Esophagus (tissue), 2 donors: ENCODE results near the gene SYK. TPM values are rescaled to one million over a fixed set of nuclear protein-coding genes. Genes with fewer than 3 reads are reported as not detected.

Experiments
- H3K27ac ChIP-seq, 2 donors: one replicate each; pipeline ENCODE4 v1.5.1; 2013; ENCODE audit warnings: low read depth in 2 of 2, mild to moderate bottlenecking in 2 of 2, inconsistent platforms in 1 of 2, low read length in 1 of 2, moderate library complexity in 1 of 2
- H3K27me3 ChIP-seq, 2 donors: one replicate each; pipeline ENCODE4 v1.6.1; 2013; ENCODE audit warnings: low read length in 2 of 2, control low read depth in 1 of 2, mild to moderate bottlenecking in 1 of 2; ENCODE audit not compliant: insufficient read depth in 2 of 2, control insufficient read depth in 1 of 2
- H3K36me3 ChIP-seq, 2 donors: one replicate each; pipeline ENCODE4 v1.6.1; 2013; ENCODE audit warnings: low read length in 1 of 2; ENCODE audit not compliant: control insufficient read depth in 2 of 2, insufficient read depth in 2 of 2
- H3K4me1 ChIP-seq, 2 donors: one replicate each; pipeline ENCODE4 v1.6.1; 2013; ENCODE audit warnings: low read length in 1 of 2; ENCODE audit not compliant: control insufficient read depth in 2 of 2, insufficient read depth in 2 of 2
- H3K4me3 ChIP-seq, 2 donors: one replicate each; pipeline ENCODE4 v1.5.1; 2013; ENCODE audit warnings: low read length in 2 of 2, mild to moderate bottlenecking in 2 of 2, low read depth in 1 of 2, moderate library complexity in 1 of 2
- H3K9me3 ChIP-seq, 2 donors: one replicate each; pipeline ENCODE4 v1.6.1; 2013; ENCODE audit warnings: mild to moderate bottlenecking in 2 of 2, low read depth in 1 of 2, low read length in 1 of 2, moderate library complexity in 1 of 2; ENCODE audit not compliant: control insufficient read depth in 2 of 2, insufficient read depth in 1 of 2
- WGBS, 2 donors: extraction: QIAGEN DNeasy Blood & Tissue Kit; methylation state at CpG; one replicate each; pipeline ENCODE4 v1.1.7; 2013; 5-methylcytosine and 5-hydroxymethylcytosine counted together
- polyA plus RNA-seq, 2 donors: library from polyadenylated mRNA; stranded (reverse); fragments of 200-250 nt; gene quantifications; one replicate each; pipeline ENCODE4 v1.2.3, GENCODE V29; 2013
- donor health status: healthy with polysubstance abuse.
- donor health status: Bipolar disorder and iron deficiency.

SYK gene
- polyA plus RNA-seq, 2 donors, result 12.0 to 16.5 TPM

DNA sequence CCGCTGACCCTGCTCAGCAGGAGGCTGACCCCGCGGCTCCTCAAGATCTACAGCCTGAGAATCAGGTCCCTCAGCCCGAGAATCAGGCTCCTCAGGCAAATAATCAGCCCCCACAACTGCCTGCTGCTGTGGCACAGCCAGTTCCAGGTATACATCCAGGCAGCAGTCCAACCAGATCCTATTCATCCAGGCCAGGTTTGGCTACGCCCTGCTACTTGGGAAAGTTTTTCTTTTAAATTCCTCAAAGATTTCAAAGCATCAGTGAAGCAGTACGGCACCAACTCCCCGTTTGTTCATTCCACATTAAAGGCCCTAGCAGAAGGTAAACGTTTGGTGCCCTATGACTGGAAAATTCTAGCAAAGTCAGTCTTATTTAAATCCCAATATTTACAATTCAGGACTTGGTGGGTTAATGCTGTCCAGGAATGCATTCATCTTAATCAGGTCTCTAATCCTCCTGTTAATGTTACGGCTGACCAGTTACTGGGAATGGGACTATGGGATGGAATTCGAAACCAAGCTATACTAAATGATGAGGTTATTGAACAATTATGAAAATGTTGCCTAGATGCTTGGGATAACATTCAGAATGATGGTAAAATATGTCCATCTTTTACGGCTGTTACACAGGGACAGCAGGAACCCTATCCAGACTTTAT lies 102.3 kb downstream of the SYK start:
- no peak overlapping the region for H3K27ac ChIP-seq
- peaks cover 0 to 17% of the 10 kb centered on the region in 2 donors for H3K4me1 ChIP-seq
- 39 to 56% methylated on average over 11 of the region's 11 CpGs for WGBS, 2 donors
- no peaks in the 10 kb centered on the region for H3K36me3 ChIP-seq
- no peak overlapping the region for H3K4me3 ChIP-seq
- H3K27me3 ChIP-seq, result no peaks in the 10 kb centered on the region
- no peaks in the 10 kb centered on the region for H3K9me3 ChIP-seq

DNA sequence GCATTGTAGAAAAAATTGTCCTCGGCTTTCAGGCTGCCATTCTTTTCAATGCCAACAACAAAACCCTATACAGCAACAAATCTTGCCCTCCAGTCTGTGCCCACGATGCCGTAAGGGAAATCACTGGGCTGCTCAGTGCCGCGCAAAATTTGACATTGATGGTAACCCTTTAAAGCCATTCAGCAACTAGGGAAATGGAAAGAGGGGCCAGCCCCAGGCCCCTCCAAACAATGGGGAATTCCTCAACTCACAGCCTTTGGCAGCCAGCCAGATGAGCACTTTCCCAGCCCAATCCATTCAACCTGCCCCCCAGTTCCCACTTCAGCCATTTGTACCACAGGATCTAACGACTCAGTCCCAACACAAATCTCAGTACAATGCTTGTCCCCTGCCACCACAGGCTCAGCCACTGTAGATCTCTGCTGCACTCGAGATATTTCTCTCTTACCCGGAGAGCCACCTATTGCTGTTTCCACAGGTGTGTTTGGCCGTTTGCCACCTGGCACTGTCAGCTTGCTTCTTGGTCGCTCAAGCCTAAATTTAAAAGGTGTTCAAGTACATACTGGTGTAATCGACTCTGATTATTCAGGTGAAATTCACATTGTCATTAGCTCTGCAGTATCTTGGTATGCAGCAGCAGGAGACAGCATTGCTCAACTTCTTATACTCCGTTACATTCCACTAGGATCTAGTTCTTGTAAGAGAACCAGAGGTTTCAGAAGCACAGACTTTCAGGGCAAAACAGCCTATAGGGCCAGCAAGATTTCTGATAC lies 103.3 kb downstream of the SYK start:
- no peak overlapping the region for H3K27ac ChIP-seq
- H3K36me3 ChIP-seq, result no peaks in the 10 kb centered on the region
- no peaks in the 10 kb centered on the region for H3K9me3 ChIP-seq
- H3K4me3 ChIP-seq, result no peak overlapping the region
- WGBS, 2 donors, result 43 to 48% methylated on average over 12 of the region's 12 CpGs
- H3K27me3 ChIP-seq, result no peaks in the 10 kb centered on the region
- H3K4me1 ChIP-seq, result peaks cover 0 to 17% of the 10 kb centered on the region in 2 donors

DNA sequence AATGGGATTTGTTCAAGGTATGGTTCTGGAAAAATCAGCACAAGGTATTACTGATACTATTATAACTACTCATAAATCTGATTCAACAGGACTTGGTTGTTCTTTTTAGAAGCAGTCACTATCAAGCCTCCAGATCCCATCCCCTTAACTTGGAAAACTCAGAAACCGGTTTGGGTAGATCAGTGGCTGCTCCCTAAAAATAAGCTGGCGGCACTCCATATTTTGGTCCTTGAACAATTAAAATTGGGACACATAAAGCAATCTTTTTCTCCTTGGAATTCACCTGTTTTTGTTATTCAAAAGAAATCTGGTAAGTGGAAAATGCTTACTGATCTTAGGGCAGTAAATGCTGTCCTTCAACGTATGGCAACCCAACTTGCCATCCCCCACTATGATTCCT lies 104.2 kb downstream of the SYK start:
- WGBS, 2 donors, result 58 to 71% methylated on average over 3 of the region's 3 CpGs
- Histone ChIP-seq H3K27ac (no peak overlapping the region), H3K4me1 (peaks cover 0 to 17% of the 10 kb centered on the region in 2 donors), H3K9me3 (no peaks in the 10 kb centered on the region), H3K27me3 (no peaks in the 10 kb centered on the region), H3K4me3 (no peak overlapping the region), H3K36me3 (no peaks in the 10 kb centered on the region)

DNA sequence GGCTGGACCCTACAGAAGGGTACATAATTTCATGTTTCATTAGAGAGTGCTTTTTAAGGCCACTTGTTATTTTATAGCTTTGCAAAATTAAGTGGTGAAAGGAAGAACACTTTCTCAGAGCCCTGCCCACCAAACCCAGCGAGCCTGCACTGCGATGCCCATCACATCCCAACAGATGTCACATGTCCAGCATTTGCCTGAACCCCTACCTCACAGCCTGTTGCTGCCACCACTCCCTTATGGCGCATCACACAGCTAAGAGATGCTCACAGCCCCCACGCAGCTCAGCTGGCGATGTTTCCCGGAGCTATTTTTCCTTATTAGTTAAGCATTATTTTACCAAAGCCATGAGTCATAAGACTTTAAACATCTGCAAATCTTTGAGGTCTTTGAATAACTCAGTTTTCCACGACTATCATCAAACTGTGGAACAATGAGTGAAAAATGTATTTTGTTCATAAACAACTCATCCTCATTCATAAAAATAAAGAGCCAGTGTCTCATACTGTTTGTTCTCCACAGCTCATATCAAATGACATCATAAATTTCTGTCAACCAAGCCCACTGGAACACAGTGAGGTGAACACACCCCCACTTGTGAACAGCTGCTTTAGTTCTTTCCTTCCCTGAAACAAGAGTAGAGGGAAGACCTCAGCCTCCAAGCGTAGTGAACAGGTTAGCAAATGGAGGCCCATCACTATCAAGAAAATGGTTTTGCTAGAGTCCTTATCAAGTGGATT lies 104.9 kb downstream of the SYK start:
- WGBS, 2 donors, result 69 to 76% methylated on average over 8 of the region's 8 CpGs

DNA sequence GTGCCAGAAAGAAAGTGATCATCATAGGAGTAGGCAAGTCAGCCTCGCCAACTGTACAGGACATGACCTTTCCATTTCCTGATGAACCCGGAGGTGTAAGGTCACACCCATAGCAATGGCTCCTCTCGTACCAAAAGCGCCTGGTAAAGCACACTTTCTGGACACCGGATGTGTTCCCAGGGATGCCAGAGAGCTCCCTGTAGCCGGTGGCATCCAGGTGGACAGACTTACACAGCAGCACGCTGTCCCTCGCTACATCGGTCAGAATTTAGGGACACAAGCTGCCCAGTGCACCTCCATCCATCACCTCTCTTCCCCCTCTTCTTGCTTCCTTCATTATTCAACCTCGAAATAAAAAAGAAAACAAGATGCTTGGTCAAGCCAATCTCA lies 105.4 kb downstream of the SYK start:
- Histone ChIP-seq H3K9me3 (no peaks in the 10 kb centered on the region), H3K27ac (no peak overlapping the region), H3K27me3 (no peaks in the 10 kb centered on the region), H3K36me3 (no peaks in the 10 kb centered on the region), H3K4me1 (peaks cover 0 to 17% of the 10 kb centered on the region in 2 donors), H3K4me3 (no peak overlapping the region)
- 86 to 90% methylated on average over 10 of the region's 10 CpGs for WGBS, 2 donors

More for the DNA sequence above, 104.9 kb downstream of the SYK start:
- Histone ChIP-seq H3K9me3 (no peaks in the 10 kb centered on the region), H3K36me3 (no peaks in the 10 kb centered on the region), H3K4me3 (no peak overlapping the region), H3K27me3 (no peaks in the 10 kb centered on the region), H3K4me1 (peaks cover 0 to 17% of the 10 kb centered on the region in 2 donors), H3K27ac (no peak overlapping the region)

DNA sequence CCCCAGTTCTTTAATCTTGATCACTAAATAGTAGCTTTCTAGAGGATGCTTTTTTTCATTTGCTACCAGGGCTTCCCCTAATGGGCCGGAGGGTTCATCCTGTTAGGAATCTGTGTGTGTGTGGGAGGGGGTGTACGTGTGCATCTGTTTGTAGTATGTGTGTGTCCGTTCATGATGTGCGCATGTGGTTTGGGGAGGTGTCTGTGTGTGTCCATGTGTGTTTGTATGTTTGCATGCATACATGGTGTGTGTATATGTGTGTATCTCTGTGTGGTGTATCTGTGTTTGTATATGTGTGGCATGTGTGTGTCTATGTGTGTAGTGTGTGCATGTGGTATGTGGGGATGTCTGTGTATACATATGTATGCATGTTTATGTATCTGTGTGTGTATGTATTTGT lies 106.2 kb downstream of the SYK start:
- peaks cover 0 to 17% of the 10 kb centered on the region in 2 donors for H3K4me1 ChIP-seq
- 86 to 88% methylated on average over 4 of the region's 4 CpGs for WGBS, 2 donors
- H3K9me3 ChIP-seq, result no peaks in the 10 kb centered on the region
- no peaks in the 10 kb centered on the region for H3K36me3 ChIP-seq
- no peak overlapping the region for H3K27ac ChIP-seq
- no peak overlapping the region for H3K4me3 ChIP-seq
- no peaks in the 10 kb centered on the region for H3K27me3 ChIP-seq

DNA sequence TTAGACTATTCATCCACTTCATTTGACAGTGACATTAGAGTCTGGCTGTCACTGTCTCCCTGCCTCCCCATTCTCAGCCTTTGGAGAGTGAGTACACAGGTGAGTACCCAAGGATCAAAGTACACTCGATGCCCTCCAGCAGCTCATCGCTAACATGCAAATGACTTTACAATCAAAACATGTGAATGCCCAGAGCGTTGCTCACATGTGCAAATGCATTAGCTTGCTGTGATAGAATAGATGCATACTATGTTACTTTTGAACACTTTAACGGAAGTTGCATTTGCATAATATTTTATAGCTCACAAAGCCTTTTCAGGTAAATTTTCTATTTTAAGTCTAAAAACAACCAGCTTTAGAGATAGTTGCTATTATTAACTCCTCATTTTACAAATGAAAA lies 107.6 kb downstream of the SYK start:
- Histone ChIP-seq H3K4me3 (no peak overlapping the region), H3K9me3 (no peaks in the 10 kb centered on the region), H3K36me3 (no peaks in the 10 kb centered on the region), H3K27ac (no peak overlapping the region), H3K4me1 (peaks cover 0 to 10% of the 10 kb centered on the region in 2 donors), H3K27me3 (no peaks in the 10 kb centered on the region)
- WGBS, 2 donors, result 81 to 87% methylated on average over 4 of the region's 4 CpGs

DNA sequence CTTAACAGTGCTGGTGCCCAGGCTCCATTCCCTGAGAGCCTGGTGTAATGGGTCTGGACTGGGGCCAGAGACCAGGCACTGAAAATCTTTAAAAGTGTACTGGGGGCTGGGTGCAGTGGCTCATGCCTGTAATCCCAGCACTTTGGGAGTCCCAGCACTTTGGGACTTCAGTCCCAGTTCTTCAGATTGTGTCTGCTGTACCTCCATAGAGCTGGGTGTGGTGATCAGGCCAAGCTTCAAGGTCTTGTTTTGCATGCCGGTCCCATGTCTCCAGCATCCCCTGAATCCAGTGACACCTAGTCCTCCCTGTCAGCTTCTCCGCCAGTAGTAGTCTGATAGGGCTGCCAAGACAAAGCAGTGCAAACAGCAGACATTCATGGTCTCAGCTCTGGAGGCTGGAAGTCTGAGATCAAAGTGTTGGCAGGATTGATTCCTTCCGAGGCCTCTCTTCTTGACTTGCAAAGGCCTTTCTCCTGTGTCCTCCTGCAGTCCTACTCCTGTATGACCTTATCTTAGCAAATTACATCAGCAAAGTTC lies 108.2 kb downstream of the SYK start:
- Histone ChIP-seq H3K27me3 (no peaks in the 10 kb centered on the region), H3K36me3 (no peaks in the 10 kb centered on the region), H3K4me1 (peaks cover 0 to 4% of the 10 kb centered on the region in 2 donors), H3K9me3 (no peaks in the 10 kb centered on the region), H3K4me3 (no peak overlapping the region), H3K27ac (no peak overlapping the region)
- 94 to 96% methylated on average over 3 of the region's 3 CpGs for WGBS, 2 donors

DNA sequence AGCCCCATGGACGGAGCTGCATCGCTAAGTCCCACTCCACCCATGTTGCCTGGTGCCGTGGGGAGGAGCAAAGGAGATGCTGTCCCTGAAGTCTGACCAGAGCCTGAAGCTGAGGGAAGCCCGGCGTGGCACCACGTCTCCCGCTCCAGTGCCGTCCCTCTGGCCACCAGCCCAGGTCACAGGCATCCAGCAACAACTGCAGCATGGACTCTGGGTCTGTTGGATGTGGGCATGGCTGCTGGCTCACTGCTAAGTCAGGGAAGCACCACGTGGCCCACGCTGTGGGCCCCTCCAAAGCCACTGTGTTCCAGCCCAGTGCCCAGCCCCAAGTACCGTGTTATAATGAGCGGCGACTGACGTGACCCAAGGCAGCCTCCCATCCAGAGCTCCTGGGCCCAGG lies 112.6 kb downstream of the SYK start:
- WGBS, 2 donors, result 87 to 89% methylated on average over 14 of the region's 14 CpGs
- Histone ChIP-seq H3K27ac (no peak overlapping the region), H3K36me3 (no peaks in the 10 kb centered on the region), H3K9me3 (no peaks in the 10 kb centered on the region), H3K4me1 (peaks cover 0 to 1% of the 10 kb centered on the region in 2 donors), H3K27me3 (no peaks in the 10 kb centered on the region), H3K4me3 (no peak overlapping the region)
